HG02759 (cell line): ENCODE measurements around the gene TACC2.

ENCODE experiments used
- ATAC-seq: cut with Tn5 transposase; IDR thresholded peaks from one replicate; pipeline ENCODE4 v1.9.1; 2021; ENCODE audit warnings: mild to moderate bottlenecking, moderate library complexity; ENCODE audit not compliant: unreplicated experiment

Gene TACC2

DNA sequence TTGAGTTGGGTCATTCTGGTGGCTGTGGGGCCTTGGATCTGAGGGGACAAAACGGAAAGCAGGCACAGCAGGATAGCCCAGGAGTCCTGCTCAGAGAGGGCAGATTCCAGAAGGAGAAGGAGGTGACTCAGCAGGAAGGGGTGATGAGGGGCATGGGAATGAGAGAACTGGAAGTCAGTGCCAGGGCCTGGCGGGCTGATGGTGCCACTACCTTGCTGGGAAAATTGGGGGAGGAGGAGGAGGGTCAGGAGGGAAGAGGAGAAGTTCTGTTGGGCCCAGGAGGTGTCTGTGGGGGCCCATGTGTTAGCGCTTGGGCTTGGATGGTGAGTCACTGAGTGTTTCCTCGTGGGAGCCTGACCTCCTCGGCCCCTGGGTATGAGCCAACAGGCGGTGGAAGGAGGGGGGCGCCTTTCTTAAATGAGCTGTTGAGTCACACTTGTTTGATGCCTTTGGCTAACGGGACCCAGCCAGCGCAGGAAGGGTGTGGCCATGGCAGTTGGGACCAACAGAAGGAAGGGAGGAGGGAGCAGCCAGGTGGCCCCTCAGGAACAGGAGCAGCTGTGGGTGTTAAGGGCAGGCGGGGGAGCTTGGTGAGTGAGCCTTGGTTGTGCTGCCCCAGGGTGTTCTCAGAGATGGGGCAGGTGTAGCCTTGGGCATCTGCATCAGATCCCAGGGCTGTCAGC lies 152.1 kb downstream of the TACC2 start:
- ATAC-seq: no peak

DNA sequence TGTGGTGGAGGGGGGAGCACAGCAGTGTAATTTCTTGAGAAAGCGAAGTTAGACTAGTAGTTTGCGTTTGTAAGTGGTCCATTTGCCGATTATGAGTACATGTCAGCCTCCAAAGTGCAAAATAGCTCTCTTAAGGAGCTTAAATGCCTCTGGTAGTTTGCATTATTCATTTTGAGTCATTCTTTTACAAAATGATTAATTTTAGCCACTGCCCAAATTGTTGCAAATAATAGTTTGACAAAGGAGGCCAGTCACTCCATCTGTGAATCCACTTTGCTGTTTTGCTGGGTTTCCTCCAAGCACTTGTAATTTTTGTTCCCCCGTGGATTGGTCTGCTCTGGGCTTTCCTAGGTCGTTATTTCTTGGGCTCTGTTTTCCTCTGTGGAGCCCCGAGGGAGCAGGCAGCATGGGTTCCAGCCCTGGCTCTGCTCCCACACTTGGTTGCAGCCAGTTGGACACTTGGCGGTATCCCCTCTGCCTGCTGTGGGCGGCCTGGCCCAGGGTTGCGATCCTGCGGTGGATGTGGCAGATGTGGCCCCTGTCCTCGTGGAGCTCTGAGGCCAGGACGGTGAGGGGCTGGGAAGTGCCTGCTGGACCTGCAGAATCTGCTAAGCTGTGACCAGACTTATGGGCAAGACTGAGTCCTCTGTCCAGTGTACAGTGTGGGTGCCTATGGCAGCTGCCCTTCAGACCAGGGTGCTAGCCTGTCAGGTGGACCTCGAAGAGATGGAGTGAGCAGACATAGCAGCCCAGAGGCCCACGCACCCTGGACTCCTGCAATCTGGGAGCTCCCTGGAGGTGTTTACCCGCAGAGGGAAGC lies 153.1 kb downstream of the TACC2 start:
- ATAC-seq: no peak

DNA sequence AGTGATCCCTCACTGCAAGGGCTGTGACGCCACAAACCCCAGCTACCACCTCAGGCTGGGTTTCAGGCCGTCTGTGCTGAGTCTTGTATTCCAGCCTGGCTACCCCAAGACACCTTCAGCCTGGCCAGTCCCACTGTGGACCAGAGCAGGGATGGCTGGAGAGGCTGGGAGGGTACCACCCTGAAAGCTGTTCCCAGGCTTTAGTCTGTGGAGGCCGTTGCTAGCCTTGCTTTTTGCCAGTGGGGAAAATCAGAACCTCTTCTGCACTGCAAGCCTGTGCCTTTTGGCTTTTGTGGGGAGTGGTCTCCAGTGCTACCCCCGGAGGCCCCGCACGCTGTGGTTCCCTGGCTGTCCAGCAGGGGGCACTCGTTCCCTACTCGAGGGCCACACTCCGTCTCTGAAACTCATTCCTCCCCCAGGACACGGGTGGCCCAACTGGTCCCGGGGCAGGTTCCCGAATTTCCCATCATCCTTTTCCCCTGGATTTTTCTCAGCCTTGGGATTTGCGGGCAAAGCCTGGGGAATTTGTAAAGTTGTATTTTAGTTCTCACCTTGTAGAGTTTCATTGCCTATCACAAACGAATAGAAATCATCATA lies 153.8 kb downstream of the TACC2 start:
- ATAC-seq: no peak

DNA sequence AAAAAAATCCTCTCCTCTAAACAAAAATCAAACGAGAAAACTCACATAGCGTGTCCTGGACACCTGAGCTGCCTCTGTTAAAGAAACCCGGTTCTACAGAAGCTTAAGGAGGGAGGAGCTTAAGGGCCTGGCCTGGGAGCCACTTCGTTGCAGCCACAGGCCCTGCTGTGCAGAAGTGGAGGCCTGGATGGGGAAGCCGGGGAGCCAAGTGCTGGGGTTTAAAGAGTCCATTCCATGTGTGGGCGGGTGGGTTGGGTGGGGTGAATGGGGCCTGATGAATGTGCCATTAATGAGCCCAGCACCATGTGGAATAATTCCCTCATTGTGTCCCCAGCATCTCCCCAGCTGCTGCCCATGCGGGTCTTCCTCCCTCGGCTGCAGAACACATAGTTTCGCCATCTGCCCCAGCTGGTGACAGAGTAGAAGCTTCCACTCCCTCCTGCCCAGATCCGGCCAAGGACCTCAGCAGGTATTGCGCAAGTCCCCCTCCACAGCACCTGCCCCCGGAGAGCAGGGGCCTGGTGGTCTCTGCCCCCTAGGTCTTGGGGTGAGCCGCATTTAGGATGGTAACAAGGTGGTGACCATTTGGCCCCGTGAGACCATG lies 154.4 kb downstream of the TACC2 start:
- no peak for ATAC-seq

DNA sequence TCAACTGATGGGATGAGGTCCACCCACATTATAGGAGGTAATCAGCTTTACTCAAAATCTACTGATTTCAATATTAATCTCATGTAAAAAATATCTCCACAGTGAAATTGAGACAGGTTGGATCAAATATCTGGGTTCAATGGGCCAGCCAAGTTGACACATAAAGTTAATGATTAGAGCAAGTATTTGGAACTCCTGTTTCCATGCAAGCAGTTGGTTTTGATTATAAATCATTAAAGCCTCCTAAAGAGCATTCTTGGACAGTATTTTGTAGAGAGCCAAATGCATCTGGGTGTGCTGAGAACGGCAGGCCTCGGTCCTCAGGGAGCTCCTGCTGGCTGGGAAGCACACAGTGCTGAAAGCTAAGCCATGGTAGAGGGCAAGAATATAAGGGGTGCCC lies 155.2 kb downstream of the TACC2 start:
- no peak for ATAC-seq

DNA sequence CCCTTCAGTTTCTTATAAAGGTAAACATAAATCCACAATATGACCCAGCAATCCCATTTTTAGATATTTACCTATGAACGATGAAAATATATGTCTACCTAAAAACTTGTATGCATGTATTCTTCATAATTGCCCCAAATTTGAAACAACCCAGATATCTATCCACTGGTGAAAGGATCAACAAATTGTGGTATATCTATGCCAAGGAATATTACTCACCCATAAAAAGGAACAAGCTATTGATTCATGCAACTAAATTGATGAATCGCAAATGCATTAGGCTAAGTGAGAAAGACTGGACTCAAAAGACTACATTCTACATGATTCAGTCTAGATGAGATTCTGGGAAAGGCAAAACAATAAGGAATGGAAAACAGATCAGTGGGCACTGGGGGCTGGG lies 156.2 kb downstream of the TACC2 start:
- ATAC-seq: no peak

DNA sequence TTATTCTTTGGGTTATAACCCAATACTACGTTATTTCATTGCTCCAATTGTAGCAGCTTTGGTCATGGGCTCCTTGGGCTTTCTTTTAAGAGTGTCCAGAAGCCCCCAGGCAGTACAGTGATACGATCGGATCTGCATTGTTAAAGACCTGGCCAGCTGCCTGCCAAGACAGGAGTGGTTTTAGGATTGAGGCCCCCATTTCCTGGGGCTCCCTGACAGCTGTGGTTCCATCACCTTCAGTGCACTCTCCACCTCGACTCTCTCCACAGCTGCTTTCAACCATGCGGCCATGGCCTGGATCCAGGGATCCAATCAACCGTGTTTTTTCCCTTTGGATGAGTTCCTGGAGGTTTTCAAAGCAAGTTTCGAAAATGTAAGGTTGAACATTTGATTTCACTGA lies 158.7 kb downstream of the TACC2 start:
- ATAC-seq: no peak

DNA sequence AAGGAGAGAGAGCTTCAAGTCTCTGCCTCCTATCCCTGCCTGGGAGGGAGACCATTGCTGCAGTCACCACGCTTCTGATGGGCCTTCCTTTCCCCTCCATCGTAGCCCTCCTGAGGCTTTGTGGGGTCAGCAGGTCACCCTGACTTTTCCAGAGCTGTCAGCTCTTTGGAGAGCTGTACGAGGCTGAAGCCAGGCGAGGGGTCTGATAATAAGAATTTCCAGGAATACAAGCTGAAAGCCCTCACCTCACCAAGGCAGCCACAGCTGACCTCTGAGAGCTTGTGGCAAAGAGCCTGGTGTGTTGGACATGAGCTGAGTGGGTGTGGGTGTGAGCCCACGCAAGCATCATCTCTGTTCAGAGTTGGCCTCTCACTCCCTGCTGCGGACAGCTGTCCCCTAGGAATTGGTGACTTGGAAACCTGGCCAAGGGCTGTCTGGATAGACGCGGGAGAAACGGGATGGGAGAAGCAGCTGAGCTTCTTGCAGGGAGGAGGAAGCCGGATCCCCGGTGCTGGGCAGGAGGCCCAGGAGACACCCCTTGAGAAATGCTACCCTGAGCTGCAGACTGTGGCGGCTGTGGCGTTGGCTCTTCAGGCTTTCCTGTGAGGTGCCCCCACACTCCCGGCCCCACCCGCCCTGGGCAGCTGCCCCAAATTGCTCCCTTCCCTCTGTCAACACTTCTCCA lies 160.1 kb downstream of the TACC2 start:
- ATAC-seq: no peak

DNA sequence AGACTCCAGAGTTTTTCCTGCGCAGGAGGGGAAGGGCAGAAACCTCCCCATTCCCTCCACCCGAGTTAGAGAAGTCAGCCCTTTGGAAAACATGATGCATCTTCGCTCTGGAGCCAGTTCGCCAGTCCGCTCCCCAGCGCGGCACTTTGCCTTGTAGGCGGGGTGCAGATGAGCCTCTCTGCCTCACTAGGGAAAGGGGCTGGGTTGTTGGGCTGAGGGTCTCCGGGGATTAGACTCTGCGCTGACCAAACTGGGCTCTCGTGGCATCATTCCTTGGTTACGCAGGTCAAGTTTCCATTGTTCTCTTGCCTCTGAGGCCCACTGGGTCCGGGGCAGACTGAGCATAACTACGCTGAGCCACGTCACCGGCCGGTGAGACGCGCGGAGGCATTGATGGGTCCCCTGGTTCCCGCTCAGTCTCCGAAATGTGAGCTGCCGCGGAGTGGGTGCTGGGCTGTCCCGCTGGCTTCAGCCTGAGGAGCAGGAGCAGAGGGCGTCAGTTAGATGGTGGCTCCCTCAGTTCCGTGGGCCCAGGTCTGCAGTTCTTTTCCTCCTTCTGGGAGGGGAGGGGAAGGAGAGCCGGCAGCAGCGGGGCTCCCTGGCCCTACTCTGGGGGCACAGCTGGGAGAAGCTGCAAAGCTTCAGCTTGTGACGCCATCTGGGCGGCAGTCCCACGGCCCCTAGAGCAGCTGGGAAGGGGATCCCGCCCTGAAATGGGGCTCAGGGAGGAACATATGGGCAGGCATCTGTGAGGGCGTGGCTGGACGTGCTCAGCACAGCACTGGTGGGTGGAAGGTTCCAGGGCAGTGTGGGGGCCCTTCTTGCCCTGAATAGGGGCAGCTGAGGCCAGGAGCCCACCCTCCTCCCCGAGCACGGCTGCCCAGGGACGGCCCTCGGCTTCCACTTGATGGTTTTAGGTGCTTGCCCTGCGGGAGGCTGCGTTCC lies 160.9 kb downstream of the TACC2 start:
- no peak for ATAC-seq

DNA sequence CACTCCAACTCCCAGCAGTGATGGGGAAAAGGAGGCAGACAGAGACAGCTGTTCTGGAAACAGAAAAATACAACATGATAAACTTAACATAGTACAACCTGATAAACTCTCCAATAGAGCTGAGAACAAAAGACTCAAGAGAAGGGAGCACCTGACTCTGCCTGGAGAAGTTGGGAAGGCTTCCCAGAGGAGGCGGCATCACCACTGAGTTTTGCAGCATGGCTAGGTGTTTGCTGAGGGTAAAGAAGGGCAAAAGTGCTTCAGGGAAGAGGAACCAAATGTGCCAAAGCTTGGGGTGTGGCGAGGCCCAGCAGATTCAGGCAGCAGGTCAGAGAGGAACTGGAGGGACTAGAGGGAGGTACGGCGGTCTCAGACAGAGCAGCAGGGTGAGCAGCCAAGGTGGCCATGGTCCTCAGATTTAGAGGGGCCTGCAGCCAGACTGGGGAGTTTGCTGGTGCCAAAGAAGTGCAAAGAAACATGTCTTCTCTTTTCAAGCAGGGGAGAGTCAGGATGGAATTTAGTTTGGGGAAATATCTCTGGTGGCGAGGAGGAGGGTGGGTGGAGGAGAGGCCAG lies 162.2 kb downstream of the TACC2 start:
- no peak for ATAC-seq

DNA sequence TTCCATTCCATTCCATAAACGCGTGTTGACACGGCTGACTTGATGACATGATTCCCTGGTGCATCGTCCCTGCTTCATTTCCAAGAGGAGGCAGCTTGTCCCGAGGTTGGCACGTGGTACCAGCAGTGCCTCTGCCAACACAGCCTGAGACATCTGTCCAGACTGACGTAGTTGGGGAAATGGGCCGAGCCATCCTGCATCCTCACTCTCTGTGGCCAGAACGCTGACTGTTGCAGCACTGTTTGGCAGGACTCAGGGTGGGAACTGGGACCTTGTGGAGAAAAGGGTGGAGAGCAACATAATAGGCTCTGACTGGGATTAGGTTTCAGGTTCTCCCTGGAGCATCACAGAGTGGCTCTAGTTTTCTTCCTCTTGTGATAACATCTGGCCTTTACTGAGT lies 163.6 kb downstream of the TACC2 start:
- no peak for ATAC-seq

DNA sequence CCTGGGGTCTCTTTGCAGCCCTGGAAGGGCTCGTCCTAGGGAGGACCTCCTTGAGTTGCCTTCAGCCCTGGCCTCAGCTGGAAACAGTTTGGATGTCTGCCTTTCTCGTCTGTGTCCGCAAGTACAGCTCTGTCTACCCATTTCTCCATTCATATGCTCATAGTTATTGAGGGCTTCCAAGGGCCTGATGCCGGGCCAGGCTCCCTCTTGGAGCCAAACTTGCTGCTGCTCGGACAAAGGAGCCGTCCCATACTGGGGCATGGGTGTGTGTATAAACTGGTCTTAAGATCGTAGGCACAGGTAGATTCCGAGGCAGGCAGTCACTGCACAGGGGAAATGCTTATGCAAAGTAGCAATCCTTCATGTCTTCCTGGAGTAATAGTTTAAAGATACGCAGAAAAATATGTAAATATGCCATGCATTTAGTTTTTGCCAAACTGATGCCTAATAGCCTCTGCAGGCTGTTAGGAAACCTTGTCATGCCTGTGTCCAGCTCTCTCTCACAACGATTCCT lies 165.1 kb downstream of the TACC2 start:
- no peak for ATAC-seq

DNA sequence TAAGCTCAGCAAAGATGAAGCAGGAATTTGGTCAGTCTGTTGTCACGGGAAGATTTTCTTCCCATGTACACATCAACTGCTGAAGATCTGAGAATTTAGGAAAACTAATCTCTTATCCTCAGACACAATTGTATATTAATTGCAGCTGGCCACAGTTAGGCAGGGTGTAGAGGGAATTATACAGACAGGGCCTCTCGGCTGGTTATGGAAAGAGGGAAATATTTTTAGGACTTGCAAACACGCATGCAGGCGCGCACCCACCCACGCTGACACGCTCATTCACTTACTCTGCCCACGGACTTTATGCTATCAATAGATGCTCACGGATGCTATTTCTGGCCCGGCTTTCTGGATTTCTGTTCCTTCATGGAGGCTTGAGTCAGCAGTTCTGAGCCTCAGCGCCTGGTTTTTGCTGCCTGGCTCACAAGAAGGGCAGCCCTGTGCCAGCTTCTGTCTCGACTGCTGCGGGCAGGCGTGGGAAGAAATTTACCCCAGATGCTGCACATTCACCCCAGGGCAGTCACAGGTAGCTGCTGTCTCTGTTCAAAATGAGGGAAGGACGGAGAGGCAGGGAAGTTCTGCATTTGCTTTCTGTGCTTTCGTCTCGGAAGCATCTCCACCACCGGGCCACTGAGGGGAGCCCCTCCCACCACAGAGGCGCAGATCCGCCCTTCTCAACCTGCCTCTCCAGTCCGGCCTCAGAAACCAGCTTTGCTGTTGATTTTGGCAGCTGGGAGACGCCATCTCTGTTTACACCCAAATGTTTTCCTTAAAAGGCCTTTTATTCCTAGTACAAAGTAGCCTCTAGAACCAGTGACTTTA lies 165.8 kb downstream of the TACC2 start:
- ATAC-seq: no peak

DNA sequence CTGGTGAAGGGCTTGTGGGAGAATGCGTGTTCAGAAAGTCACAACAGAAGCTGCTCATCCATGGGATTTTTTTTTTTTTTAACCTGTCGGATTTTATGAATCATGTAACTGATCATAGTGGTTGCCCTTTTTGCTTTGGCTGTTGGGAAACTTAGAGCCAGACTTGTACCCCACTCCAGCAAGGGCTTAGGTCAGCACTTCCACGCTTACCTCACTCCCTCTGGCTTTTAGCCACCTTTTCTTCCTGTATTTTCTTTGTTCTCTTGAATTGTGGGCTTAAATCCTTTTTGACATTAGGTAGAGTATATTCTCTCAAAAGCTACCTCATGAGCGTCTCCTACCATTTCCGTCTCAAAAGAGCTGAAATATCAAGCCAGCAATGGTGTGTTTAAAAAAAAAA lies 168.5 kb downstream of the TACC2 start:
- ATAC-seq: no peak

DNA sequence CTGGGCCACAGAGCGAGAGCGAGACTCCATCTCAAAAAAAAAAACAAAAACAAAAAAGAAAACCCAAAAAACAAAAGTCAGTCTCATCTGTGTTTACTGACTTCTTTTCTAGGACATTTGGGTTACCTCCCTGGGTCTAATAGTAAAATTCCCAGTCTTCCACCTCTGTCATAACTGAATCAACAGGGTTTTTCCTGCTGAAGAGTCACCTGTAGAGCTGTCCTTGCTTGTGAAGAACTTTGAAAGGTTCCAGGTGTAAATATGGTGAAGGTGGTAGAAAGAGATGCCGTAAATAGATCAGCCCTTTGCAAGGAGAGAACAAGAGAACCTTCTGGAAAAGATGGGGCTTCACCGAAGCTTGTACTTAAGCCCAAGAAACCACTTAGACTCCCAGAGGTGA lies 169.4 kb downstream of the TACC2 start:
- ATAC-seq: no peak

DNA sequence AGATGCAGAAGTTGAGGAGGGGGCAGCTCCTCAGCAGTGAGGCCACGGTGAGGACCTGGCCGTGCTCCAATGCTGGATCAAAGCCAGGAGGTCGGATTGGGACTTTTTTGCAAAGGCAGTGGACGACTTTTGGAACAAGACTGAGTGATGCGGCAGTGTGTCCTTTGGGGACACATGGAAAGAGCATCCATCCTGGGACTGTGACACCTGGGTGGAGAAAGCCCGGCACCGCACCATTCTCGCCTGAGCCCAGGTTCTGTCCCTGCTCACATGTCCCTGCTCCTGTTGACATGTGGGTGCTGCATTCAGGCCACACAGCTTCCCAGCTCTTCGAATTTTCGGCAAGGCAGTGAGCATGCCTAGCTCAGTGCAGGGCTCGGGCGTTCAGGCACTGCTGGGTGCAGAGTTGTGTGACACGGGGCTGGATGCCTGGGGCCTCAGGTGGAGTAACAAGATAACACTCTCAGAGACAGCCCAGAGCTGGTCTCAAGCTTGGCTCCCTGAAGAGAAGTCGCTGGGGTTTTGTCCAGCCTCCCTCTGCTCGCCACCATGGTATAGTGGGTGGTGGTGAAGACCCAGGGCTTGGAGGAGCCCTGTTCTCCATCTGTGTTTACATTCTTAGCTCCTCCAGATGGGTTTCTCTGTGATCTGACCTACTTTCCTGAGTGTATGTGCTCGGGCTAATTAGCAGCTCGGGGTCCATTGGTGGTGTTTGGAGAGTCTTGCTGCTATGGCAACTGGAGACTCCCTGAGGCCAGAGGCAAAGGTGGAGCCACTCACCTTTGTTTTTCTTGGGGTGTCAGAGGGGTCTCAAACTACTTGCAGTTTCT lies 170.4 kb downstream of the TACC2 start:
- no peak for ATAC-seq

DNA sequence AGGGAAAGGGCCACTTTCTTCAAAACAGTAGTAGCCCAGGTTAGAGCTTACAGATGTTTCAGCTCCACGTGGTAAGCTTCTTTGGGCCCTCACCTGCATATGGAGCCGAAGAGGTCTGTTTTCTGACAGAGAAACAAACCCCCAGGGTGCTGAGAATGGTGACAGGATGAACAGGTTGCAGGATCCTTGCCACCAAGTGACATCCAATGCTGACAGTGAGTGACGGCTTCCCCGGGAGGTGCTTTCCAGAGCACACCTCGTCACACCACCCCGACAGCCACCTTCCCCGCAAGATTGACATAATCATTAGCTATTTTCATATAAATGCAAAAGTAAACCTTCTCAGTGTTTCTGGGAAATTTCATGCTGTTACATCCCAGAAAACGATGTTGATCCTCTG lies 172.8 kb downstream of the TACC2 start:
- ATAC-seq: no peak

DNA sequence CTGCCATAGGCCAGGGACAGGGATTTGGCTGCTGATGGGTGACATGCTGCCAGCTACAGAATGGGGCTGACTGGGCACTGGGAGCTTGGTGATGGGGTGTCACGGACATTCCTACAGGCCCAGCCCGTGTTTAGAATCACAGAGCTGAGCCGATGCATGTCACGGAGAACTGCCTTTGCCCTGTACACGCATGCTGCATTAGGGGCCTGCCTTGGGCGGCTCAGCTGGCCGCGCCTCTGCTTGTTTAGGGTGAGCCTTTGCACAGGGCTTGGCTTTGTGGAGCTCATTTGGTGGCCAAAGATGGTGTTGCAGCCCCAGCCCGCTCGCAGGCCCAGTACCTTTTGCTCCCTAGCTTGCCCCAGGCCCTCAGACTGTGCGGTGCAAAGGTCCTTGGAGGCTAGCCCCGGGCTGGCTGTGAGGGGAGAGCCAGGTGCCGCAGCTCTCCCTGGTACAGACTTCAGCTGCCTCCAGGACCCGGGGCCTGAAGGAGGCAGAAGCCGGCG lies 173.8 kb downstream of the TACC2 start:
- no peak for ATAC-seq
